ENCODE results near the gene GMEB2.
"Not testable (repeated sequence)": the region's sequence is repeated elsewhere in the genome, so short reads cannot be mapped to it uniquely, and the experiment has no call there.

GMEB2 gene

DNA sequence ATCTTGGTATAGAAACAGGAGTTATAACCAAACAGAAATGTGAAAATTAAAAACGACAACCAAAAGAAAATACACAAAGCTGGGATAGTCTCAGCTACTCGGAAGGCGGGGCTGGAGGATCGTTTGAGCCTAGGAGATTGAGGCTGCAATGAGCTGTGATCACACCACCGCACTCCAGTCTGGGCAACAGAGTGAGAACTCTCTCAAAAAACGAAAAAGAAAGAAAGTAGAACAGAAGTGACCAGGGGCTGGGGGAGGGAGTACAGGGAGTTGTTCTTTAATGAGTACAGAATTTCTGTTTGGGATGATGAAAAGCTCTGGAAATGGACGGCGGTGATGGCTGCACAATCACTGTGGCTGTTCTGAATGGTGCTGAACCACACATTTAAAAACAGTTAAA, 5.9 kb downstream of the GMEB2 start:
- TF ChIP-seq, protein P1, sequence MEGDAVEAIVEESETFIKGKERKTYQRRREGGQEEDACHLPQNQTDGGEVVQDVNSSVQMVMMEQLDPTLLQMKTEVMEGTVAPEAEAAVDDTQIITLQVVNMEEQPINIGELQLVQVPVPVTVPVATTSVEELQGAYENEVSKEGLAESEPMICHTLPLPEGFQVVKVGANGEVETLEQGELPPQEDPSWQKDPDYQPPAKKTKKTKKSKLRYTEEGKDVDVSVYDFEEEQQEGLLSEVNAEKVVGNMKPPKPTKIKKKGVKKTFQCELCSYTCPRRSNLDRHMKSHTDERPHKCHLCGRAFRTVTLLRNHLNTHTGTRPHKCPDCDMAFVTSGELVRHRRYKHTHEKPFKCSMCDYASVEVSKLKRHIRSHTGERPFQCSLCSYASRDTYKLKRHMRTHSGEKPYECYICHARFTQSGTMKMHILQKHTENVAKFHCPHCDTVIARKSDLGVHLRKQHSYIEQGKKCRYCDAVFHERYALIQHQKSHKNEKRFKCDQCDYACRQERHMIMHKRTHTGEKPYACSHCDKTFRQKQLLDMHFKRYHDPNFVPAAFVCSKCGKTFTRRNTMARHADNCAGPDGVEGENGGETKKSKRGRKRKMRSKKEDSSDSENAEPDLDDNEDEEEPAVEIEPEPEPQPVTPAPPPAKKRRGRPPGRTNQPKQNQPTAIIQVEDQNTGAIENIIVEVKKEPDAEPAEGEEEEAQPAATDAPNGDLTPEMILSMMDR (IDR thresholded peaks at IDR 0.05; ENCODE audit: extremely low read depth, missing control alignments), result no peak
- DNase-seq (ENCODE audit: low spot score), result no peak

DNA sequence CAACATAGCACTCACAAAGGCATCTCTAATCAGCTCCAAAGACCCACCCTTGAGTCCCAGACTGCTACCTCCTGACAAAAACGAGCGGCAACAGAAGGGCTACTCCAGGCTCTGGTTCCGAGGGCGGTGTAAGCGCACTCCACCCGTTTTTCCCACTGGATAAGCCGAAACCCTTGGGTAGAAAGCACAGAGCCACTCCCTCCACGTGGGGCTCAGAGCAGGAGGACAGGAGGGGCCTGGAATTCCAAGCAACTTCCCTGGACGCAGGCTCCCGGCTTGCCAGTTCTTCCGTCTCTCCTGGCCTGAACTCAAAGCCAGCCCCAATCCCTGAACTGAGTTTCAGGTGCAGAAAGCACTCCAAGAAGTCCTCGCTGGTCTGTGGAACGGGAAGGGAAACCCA, 7.4 kb downstream of the GMEB2 start:
- TF ChIP-seq, protein P1 (IDR thresholded peaks at IDR 0.05; ENCODE audit: extremely low read depth, missing control alignments), result no peak
- DNase-seq (ENCODE audit: low spot score), result no peak

DNA sequence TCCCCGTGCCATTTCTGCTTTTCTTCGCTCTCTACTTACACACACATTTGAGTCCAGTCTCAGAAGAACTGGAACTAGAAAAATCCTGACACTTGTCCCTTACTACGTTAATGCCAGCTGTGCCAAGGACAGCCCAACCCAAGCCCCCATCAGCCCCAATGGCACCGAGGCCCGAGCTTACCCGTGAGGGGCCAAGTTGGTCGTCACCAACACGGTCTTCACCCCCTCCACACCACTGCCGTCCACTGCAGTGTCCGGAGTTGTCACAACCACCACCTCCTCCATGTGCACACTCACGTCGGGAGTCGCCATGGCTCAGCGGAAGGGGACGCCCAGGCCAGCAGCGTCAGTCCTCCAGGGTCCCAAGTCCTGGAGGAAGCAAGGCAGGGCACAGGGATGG, 7.8 kb downstream of the GMEB2 start:
- DNase-seq (ENCODE audit: low spot score), result no peak
- TF ChIP-seq, protein P1 (IDR thresholded peaks at IDR 0.05; ENCODE audit: extremely low read depth, missing control alignments), result no peak

DNA sequence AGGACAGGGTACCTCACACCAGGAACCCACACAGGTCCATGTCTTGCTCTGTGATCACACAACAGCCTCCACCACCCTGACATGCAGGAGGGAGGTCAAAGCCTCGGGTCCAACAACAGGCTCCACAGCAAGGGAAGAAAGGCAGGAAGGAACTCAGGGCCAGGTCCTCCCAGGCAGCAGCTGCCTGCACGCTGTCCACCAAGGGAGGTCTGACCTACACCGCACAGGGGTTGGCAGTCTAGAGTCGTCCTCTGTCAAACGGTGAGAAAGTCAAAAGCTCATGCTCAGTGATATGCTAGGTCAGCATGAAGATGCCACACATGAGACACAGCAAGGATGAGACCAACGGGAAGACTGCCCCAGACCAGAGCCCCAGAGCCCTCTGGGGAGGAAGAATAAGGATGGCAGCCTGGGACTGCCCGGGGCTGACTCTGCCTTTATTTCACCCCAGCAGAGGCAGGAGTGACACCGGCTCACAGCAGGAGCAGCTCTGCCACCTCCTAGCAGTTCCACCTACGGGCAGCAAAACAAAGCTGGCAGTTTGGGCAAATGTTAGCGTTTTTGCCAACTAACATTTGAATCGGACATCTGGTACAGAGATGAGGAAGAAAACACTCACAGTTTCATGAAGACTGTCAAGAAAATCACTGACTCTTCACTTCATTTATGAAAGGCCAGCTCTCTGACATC, 8.5 kb downstream of the GMEB2 start:
- TF ChIP-seq, protein P1 (IDR thresholded peaks at IDR 0.05; ENCODE audit: extremely low read depth, missing control alignments), result no peak
- no peak for DNase-seq (ENCODE audit: low spot score)

DNA sequence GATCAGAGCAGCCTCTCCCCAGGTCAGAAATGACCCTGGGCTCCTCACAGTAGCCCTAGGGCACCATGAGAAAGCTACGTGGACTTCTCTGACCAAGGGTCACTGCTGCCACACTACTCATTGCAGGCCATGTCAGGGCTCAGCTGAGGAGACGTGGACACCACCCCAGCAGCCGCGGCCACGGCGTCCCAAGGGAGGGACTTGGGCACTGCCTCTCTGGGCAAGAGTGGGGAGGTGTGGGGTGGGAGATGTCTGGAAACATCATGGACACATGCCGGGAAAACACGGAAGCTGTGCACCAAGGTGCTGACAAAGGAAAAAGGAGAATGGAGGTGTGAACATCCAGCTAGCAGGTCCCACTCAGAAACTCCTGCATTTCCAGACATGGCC, 9.0 kb downstream of the GMEB2 start:
- DNase-seq (ENCODE audit: low spot score), result no peak
- TF ChIP-seq, protein P1 (IDR thresholded peaks at IDR 0.05; ENCODE audit: extremely low read depth, missing control alignments), result no peak

DNA sequence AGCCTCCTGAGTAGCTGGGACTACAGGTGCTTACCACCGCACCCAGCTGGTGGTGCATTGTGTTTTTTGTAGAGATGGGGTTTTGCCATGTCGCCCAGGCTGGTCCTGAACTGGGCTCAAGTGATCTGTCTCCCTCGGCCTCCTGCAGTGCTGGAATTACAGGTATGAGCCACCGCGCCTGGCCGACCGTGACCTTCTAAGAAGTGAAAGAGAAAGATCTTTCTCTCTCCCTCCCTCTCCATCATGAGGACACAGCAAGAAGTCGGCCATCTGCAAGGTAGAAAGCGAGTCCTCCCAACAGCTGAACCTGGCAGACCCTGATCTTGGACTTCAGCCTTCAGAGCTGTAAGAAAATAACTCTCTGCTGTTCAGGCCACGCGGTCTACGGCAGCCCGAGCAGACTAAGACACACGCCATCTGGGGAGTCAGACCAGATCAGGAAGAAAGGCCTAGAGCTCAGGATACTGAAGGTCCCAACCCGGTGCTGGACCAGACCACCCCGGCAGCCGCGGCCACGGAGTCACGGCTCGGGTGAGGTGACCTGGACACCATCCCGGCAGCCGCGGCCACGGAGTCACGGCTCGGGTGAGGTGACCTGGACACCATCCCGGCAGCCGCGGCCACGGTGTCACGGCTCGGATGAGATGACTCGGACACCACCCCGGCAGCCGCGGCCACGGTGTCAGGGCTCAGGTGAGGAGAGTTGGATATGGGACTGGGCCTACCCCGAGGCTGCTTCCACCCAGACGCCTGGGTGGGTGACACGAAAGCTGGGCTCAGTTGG, 9.6 kb downstream of the GMEB2 start:
- TF ChIP-seq, protein P1 (IDR thresholded peaks at IDR 0.05; ENCODE audit: extremely low read depth, missing control alignments), result no peak
- DNase-seq (ENCODE audit: low spot score), result no peak

DNA sequence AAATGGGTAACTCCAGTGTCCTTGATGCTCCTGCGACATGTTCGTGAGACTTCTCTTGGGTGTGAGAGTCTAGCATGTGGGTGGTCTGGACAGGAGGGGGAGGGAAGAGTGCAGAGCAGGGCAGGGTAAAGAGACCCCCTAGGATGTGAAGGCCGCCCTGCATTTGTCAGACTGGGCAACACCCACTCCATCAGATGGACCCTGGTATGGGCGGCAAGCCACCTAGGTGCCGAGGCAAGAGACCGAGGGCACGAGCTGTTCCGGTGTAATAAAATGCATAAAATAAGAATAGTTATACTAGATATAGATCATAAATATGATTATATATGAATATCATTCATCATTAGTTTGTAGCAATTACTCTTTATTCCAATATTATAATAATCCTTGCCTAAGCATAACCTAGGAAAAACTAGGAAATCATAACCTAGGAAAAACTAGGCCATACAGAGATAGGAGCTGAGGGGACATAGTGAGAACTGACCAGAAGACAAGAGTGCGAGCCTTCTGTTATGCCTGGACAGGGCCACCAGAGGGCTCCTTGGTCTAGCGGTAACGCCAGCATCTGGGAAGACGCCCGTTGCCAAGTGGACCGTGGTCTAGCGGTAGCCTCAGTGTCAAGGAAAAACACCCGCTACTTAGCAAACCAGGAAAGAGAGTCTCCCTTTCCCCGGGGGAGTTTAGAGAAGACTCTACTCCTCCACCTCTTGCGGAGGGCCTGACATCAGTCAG, 12.9 kb downstream of the GMEB2 start:
- DNase-seq (ENCODE audit: low spot score), result not testable (repeated sequence)

All from GM20000 (cell line).